ENCODE results near the gene SLC35D2. TPM values are rescaled to one million over a fixed set of nuclear protein-coding genes. Genes with fewer than 3 reads are reported as not detected.
"Not testable (repeated sequence)": the region's sequence is repeated elsewhere in the genome, so short reads cannot be mapped to it uniquely, and the experiment has no call there.

SLC35D2 gene
- polyA plus RNA-seq, 3 donors: 34.3 to 42.8 (median 37.2) TPM

DNA sequence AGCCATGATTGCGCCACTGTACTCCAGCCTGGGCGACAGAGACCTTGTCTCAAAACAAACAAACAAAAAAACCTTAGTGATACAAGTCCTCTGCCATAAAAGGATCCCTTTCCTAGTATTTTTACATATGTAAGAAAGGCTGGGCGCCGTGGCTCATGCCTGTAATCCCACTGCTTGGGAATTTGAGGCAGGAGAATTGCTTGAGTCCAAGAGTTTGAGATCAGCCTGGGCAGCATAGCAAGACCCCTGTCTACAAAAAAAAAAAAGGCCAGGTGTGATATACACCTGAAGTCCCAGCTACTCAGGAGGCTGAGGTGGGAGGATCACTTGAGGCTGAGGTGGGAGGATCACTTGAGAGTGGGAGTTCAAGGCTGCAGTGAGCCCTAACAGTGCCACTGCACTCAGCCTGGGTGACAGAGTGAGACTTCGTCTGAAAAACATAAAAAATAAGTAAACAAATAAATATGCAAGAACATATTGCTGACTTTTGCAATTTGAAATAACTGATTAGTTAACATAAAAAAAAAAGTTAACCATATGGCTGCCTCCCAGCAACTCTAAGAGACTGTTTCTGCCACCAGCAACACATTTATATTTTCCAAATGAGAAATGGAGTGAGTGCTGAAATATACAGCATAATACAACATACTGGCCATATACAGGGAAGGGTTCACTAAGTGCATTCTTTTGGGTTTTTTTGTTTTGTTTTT, 27.8 kb upstream of the SLC35D2 start:
- DNase-seq: no peak

GRCh38 chr9:96408409-96409280, 25.1 kb upstream of the SLC35D2 start:
- DNase-seq: no peak

DNA sequence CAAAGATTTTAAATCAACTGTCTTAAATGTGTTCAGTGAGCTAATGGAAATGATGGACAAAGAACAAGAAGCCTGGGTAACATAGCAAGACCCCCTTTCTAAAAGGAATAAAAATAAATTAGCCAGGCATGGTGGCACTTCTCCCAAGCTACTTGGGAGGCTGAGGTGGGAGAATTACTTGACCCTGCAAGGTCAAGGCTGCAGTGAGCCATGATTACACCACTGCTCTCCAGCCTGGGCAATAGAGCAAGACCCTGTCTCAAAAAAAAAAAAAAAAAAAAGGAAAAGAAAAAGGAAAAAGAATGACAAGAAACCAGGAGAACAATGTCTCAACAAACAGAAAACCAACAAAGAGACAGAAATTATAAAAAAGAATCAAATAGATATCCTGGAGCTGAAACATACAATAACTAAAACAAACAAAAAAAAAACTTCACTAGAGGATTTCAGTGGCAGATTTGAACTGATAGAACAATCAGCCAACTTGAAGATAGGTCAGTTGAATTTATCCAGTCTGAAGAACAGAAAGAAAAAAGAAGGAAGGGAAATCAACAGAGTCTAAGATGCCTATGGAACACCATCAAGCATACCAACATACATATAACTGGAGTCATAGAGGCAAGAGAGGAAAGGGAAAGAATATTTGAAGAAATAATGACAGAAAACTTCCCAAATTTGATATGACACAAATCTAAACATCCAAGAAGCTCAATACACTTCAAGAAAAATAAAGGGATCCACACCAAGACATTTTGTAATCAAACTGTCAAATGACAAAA, 16.8 kb upstream of the SLC35D2 start:
- no peak for DNase-seq

GRCh38 chr9:96399325-96399633, 15.8 kb upstream of the SLC35D2 start:
- no peak for DNase-seq

DNA sequence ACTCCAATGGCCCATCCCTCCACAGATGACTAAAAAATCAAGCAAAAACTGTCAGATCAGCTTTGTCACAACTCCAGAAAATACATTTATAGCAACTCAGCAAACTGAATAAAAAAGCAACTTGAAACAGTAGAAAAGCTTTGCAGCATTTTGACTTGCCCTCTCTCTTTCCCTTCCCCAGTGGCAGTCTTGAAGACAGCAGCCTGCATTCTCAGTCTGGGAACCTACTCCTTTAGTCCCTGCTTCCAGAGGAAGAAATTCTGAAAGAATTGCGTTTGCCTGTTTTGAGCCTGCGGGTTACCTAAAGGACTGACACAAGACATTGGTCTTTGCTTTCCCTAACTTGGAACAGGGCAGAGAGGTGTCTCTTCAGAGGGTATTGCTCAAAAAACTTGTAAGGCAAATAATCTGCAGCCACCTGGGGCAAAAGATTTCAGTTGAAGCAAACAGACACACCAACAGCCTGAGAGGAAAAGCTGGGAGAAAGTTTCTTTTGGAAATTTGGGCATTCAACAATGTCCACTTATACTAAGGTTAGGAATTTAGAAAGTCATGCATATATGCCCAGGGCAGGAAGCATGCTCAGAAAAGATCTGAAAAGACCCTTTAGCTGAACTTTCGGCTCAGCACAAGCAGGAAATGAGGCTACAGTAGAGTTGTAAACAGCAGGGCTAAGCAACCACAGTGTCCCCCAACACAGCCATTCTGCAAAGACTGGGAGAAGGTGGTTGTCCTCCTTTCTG, 15.2 kb upstream of the SLC35D2 start:
- no peak for DNase-seq

DNA sequence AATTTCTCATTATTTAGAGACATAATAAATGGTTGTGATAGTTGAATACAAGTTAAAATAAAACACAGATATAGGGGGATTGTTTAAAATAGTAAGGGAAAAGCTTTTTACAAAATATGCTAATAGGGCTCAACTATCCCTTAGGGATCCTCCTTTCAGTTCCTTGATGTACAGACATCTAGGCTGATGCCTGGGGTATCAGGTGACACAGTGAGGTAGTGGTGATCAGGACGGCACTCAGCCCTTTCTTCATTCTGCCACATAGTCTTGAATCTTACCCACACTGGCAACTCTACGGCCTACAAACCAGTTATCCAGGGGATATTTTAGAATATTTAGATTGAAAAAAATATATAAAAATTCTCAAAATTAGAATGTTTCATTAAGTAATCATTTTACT, 12.5 kb upstream of the SLC35D2 start:
- DNase-seq: no peak

- DNase-seq: no peak
Measured at GRCh38 chr9:96394832-96395496, 11.5 kb upstream of the SLC35D2 start.

GRCh38 chr9:96392263-96392662, 8.8 kb upstream of the SLC35D2 start:
- DNase-seq: no peak

DNA sequence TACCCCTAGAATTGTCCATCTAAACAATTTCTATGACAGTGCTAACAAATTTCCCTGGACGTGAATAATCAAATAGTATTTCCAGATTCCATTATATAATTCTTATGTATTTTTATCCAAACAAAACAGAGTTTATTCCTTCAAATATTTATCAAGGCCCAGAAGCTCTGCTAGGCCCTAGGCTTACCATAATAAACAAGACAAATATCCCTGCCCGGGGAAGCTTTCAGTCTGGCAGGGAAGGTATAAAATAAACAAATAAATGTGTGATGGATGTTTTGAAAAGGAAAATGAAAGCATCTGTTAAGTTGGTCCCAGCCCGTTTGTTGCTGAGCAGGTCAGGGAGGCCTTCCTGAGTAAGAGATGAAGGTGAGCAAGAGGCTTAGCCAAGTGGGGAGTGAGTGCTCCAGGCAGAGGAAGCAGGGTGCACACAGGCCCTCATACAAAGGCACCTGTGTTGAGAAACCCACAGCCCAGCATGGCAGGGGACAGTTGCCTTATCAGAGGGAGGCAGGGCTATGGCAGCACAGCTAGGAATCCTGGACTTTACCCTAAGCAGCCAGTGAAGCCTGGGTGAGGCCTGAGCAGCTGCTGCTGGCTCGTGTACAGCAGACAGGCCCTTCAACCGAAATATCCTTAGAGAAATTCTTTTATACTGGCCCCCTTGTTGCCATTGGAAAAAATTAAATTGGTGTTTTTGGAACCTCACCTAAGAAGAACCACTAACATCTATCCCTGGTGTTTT, 7.7 kb upstream of the SLC35D2 start:
- no peak for DNase-seq

- no peak for DNase-seq
Measured at GRCh38 chr9:96388144-96388543, 4.6 kb upstream of the SLC35D2 start.

DNA sequence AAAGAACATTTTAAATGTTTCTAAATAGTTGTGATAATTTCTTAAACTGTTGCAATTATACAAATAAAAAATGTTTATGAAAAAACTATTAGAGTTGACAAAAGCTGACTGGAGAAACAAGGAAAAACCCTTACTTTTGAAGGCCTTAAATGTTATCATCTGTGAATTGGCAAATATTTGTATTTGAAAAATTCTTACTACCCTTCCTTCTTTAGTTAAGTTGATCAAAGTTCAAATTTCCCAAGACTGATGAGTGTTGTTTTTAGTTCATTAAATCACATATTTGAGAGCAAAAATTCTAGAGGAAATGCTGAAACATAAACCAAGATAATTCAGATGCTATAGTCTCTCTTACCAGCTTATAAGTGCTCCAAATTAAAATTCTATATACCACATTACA, 2.6 kb upstream of the SLC35D2 start:
- DNase-seq: no peak

DNA sequence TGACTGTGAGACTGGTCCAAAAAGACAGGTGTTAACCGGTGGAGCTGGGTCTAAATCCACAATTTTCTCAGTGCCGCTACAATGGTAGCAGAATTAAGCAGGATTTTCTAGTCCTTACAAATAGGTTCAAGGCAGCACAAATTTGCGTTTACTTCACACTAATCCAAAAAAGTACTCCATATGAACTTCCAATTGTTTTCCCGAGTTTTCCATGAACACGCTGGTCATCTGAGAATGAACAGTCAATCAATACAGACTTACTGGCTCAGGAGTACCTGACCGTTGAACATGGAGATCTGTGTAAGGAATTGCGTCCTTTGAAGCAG, 709 bp downstream of the SLC35D2 start:
- no peak for DNase-seq

DNA sequence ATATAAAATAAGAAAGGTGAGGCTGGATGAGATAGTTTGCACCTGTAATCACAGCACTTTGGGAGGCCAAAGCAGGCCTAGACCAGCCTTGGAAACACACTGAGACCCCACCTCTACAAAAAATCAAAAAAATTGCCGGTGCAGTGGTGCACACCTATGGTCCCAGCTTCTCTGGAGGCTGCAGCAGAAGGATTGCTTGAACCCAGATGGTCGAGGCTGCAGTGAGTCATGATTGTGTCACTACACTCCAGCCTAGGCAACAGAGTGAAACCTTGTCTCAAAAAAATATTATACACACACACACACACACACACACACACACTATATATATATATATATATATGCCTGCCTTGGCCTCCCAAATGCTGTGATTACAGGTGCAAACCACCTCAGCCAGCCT, 1.3 kb downstream of the SLC35D2 start:
- DNase-seq: no peak

DNA sequence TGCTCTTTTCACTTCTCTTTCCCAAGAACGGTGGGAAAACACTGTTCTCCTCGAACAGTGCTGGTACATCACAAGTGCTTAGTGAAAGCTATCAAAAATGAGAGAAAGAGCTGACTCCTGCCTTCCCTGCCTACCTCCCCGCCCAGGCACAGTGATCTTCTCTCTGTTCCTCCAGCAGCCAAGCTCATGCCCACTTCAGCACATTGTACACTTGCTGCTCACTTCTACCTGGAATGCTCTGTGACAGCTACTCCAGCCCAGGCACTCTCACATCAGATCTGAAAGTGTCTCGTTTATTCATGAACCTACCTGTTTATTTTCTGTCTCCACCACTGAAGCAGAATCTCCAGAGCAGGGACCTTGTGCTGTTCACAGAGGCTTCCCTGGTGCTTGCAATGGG, 1.8 kb downstream of the SLC35D2 start:
- no peak for DNase-seq

- no peak for DNase-seq
Measured at GRCh38 chr9:96381125-96381524, 2.4 kb downstream of the SLC35D2 start.

DNA sequence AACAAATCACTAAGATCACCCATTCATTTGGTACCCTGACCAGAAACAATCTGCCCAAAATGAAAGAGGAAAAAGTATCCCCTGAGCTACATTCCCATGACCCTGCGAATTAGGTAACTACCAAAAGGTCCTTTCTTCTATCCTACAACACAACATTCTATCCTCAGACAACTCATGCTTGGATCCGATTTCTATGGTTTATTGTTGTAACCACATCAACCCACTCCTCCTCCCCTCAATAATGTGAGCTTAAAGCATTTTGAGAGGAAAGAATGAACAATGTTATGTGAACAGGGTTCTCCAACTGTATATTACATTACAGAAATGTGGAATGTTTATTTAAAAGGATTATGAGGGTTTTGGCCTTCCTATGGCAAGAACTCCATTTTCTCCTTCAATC, 4.0 kb downstream of the SLC35D2 start:
- DNase-seq: no peak

DNA sequence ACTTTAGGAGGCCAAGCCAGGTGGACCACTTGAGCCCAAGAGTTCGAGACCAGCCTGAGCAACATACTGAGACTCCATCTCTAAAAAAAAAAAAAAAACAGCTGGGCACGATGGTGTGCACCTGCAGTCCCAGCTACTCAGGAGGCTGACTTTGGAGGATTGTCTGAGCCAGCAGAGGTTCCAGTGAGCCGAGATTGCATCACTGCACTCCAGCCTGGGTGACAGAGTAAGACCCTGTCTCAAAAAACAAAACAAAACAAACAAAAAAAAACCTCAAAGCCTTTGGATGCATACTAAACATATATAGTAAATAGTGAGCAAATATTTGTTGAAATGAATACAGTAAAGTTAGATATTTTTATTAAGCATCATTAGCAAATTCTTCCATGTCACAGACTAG, 5.3 kb downstream of the SLC35D2 start:
- no peak for DNase-seq

DNA sequence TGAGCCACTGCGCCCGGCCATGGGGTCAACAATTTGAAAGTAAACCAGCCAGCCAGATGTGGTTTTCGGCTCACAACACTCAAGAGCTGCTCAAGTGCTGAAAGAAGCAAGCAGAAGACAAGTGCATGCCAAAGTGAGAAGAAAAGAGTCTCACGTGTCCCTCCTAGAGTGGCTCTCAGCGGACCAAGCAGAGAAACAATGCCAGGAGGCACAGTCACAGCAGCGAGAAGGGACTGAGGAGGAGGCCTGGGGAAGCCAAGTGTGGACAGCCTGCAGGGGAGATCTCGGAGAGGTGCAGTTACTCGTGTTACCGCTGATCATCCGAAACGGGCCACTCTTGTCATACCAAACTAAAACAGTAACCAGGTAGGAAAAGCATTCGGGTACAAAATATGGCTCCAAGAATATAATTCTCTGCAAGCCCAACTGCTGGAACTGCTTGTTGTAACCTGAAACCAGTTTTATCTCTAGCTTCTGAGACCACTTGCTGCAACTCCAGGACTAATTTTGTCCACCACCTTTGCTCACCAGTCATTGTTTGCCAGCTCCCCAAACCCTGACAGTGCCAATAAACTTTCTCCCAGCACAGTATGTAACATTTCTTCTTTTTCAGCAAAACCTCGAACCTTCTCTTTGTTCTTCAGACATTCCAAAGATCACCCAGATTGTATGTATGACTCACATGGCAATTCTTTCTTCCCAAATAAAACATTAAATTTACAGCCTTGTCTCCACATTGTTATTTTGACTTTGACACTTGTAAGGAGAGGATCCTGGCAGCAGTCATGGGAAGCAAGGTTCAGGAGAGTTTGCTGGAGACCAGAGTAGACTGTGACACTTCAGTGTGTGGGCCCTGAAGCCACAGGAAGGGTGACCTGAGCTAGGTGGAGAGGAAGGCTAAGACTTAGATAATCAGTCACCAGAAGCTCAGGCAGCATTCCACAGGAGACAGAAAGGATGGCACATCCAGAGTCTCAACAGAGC, 6.3 kb downstream of the SLC35D2 start:
- DNase-seq: peak; percentile 22

GRCh38 chr9:96375507-96375906, 8.0 kb downstream of the SLC35D2 start:
- not testable (repeated sequence) for DNase-seq

GRCh38 chr9:96367943-96368342, 15.6 kb downstream of the SLC35D2 start:
- no peak for DNase-seq

Data from renal pelvis (tissue), 4 donors.